ENCODE data around the gene RBM7.
A peak's percentile ranks its signal among the peaks of the same experiment; 100 is the strongest.

RBM7 gene

DNA sequence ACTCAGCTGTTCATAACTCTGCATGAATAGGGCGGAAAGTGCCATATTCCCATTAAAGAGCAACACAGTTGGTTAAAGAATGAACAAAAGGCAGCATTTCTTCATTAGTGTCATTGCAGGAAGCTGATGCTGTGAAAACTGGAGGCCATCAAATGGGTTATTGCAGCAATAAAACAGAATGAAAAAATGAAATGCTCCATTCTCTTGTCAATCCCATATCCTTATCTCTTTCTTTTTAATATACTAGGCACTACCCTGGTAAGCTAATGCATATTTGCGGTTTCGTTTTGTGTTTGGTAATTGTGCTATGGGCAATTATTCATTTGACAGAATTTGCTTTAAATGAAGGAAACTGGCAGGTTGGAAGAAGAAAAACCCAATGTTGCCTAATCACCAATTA is 25.4 kb upstream of the RBM7 start:
- Histone ChIP-seq H3K9me3 (ENCODE audit: control insufficient read depth, low read length) (no peaks in the 10 kb centered on the region), H3K36me3 (ENCODE audit: control insufficient read depth, insufficient read depth, low read length, severe bottlenecking) (no peaks in the 10 kb centered on the region), H3K4me3 (ENCODE audit: low read length) (no peak overlapping the region), H3K27me3 (replicated peaks; ENCODE audit: control insufficient read depth, insufficient read depth, low read length) (no peaks in the 10 kb centered on the region), H3K9ac (ENCODE audit: low read length) (no peak overlapping the region), H3K4me1 (ENCODE audit: control insufficient read depth, insufficient read depth, low read length) (peaks cover 10% of the 10 kb centered on the region)
- DNase-seq (ENCODE audit: low read depth) = no peak

DNA sequence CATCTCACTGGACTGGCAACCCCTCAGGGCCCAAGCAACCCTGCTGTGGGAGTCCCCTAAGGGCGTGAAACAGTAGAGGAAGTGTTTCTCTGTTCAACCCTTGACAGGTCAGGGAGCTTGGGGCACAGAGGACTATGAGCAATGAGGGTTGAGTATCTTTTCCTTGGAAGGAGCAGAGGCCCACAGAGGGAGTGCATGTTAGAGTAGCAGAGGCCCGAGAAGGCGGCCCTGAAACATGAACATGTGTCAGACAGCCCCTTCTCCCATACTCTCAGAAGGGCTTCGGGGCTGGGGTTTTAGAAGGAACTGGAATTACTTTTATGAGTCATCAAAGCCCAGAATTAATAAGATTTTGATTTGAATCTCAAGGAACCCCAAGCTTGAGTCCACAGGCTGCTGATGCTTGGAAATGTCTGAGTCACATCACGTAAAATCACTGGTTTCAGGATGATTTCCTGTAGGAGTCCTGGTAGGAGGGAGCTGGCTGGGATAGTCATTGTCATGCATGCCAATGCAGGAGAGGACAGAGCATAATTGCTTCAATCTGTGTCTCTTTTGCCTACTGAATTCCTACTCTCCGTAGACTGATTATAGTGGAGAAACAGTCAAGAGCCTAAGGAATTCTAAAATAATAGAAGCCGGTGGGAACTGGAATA is 22.7 kb upstream of the RBM7 start:
- peak; percentile 79 for DNase-seq (ENCODE audit: low read depth)
- H3K4me1 ChIP-seq (ENCODE audit: control insufficient read depth, insufficient read depth, low read length) = peaks cover 10% of the 10 kb centered on the region
- H3K9ac ChIP-seq (ENCODE audit: low read length) = no peak overlapping the region
- H3K4me3 ChIP-seq (ENCODE audit: low read length) = peak overlapping the region; percentile 18
- H3K9me3 ChIP-seq (ENCODE audit: control insufficient read depth, low read length) = no peaks in the 10 kb centered on the region
- no peaks in the 10 kb centered on the region for H3K36me3 ChIP-seq (ENCODE audit: control insufficient read depth, insufficient read depth, low read length, severe bottlenecking)
- no peaks in the 10 kb centered on the region for H3K27me3 ChIP-seq (replicated peaks; ENCODE audit: control insufficient read depth, insufficient read depth, low read length)

DNA sequence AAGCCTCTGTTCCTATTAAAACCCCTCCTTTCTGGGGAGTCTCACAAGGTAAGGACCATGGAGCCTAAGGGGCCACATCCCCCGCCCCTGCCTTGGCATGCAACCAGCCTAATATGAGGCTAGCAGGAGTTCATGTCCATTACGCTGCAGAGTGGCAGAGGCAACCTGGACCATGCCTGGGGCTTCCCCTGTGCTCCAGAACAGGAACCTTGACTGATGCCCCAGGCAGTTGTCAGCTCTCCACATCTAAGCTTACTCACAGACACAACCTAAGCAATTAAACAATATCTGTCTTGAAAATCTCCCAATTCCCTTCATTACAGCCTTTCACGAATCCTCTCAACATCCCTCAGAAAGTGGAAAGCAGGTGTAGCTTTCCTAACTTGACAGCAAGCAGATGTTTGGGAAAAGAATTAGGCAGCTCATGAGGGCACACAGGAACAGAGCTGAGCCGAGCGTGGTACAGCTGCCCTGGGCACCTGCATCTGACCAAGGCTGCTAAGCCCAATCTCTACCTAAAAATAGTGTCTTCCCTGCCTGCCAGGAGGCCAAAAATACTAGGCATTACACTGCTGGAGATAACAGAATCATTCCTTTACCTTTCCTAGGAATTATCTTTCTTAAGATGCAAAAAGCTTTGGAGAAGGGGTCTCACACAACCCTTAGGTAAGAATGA is 20.9 kb upstream of the RBM7 start:
- H3K4me1 ChIP-seq (ENCODE audit: control insufficient read depth, insufficient read depth, low read length) = peaks cover 10% of the 10 kb centered on the region
- H3K27me3 ChIP-seq (replicated peaks; ENCODE audit: control insufficient read depth, insufficient read depth, low read length) = no peaks in the 10 kb centered on the region
- no peak for DNase-seq (ENCODE audit: low read depth)
- no peak overlapping the region for H3K9ac ChIP-seq (ENCODE audit: low read length)
- no peak overlapping the region for H3K4me3 ChIP-seq (ENCODE audit: low read length)
- no peaks in the 10 kb centered on the region for H3K9me3 ChIP-seq (ENCODE audit: control insufficient read depth, low read length)
- no peaks in the 10 kb centered on the region for H3K36me3 ChIP-seq (ENCODE audit: control insufficient read depth, insufficient read depth, low read length, severe bottlenecking)

DNA sequence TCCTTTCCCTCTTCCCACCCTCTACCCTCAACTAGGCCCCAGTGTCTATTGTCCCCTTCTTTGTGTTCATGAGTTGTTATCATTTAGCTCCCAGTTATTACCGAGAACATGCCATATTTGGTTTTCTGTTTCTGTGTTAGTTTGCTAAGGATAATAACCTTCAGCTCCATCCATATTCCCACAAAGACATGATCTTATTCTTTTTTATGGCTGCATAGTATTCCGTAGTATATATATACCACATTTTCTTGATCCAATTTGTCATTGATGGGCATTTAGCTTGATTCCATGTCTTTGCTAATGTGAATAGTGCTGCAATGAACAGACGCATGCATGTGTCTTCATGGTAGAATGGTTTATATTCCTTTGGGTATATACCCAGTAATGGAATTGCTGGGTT is 18.0 kb upstream of the RBM7 start:
- no peak for DNase-seq (ENCODE audit: low read depth)
- H3K36me3 ChIP-seq (ENCODE audit: control insufficient read depth, insufficient read depth, low read length, severe bottlenecking) = no peaks in the 10 kb centered on the region
- no peak overlapping the region for H3K4me3 ChIP-seq (ENCODE audit: low read length)
- H3K4me1 ChIP-seq (ENCODE audit: control insufficient read depth, insufficient read depth, low read length) = peaks cover 14% of the 10 kb centered on the region
- H3K27me3 ChIP-seq (replicated peaks; ENCODE audit: control insufficient read depth, insufficient read depth, low read length) = no peaks in the 10 kb centered on the region
- H3K9me3 ChIP-seq (ENCODE audit: control insufficient read depth, low read length) = no peaks in the 10 kb centered on the region
- no peak overlapping the region for H3K9ac ChIP-seq (ENCODE audit: low read length)

GRCh38 chr11:114384487-114384886 is 16.0 kb upstream of the RBM7 start:
- Histone ChIP-seq H3K9me3 (ENCODE audit: control insufficient read depth, low read length) (no peaks in the 10 kb centered on the region), H3K9ac (ENCODE audit: low read length) (no peak overlapping the region), H3K4me3 (ENCODE audit: low read length) (no peak overlapping the region), H3K27me3 (replicated peaks; ENCODE audit: control insufficient read depth, insufficient read depth, low read length) (no peaks in the 10 kb centered on the region), H3K4me1 (ENCODE audit: control insufficient read depth, insufficient read depth, low read length) (peaks cover 4% of the 10 kb centered on the region), H3K36me3 (ENCODE audit: control insufficient read depth, insufficient read depth, low read length, severe bottlenecking) (no peaks in the 10 kb centered on the region)
- DNase-seq (ENCODE audit: low read depth) = no peak

DNA sequence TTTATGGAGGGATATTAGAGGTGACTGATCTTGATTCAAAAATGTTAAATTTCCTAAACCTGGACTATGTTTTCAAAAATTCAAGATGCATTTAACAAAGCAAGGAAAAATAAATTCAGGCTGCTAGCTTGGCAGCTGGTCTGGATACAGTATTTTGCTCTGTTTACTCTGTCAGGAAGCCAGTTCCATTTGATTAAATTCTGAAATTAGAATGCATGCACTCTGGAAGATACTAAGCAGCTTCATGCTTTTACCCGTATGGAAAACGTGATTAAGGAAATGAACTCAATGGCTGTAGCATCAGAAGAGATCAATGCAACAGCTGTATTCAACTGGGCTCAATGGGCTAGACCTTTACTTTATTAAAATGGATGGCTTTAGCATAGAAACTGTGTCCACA is 14.3 kb upstream of the RBM7 start:
- DNase-seq (ENCODE audit: low read depth) = peak; percentile 37

GRCh38 chr11:114386545-114386944 is 13.9 kb upstream of the RBM7 start:
- H3K9ac ChIP-seq (ENCODE audit: low read length) = no peak overlapping the region
- H3K9me3 ChIP-seq (ENCODE audit: control insufficient read depth, low read length) = no peaks in the 10 kb centered on the region
- DNase-seq (ENCODE audit: low read depth) = no peak
- no peak overlapping the region for H3K4me3 ChIP-seq (ENCODE audit: low read length)
- H3K27me3 ChIP-seq (replicated peaks; ENCODE audit: control insufficient read depth, insufficient read depth, low read length) = no peaks in the 10 kb centered on the region
- H3K4me1 ChIP-seq (ENCODE audit: control insufficient read depth, insufficient read depth, low read length) = peaks cover 4% of the 10 kb centered on the region
- H3K36me3 ChIP-seq (ENCODE audit: control insufficient read depth, insufficient read depth, low read length, severe bottlenecking) = no peaks in the 10 kb centered on the region

More for the DNA sequence above, 14.3 kb upstream of the RBM7 start:
- no peaks in the 10 kb centered on the region for H3K9me3 ChIP-seq (ENCODE audit: control insufficient read depth, low read length)
- no peaks in the 10 kb centered on the region for H3K36me3 ChIP-seq (ENCODE audit: control insufficient read depth, insufficient read depth, low read length, severe bottlenecking)
- peaks cover 4% of the 10 kb centered on the region for H3K4me1 ChIP-seq (ENCODE audit: control insufficient read depth, insufficient read depth, low read length)
- H3K4me3 ChIP-seq (ENCODE audit: low read length) = no peak overlapping the region
- no peak overlapping the region for H3K9ac ChIP-seq (ENCODE audit: low read length)
- H3K27me3 ChIP-seq (replicated peaks; ENCODE audit: control insufficient read depth, insufficient read depth, low read length) = no peaks in the 10 kb centered on the region

DNA sequence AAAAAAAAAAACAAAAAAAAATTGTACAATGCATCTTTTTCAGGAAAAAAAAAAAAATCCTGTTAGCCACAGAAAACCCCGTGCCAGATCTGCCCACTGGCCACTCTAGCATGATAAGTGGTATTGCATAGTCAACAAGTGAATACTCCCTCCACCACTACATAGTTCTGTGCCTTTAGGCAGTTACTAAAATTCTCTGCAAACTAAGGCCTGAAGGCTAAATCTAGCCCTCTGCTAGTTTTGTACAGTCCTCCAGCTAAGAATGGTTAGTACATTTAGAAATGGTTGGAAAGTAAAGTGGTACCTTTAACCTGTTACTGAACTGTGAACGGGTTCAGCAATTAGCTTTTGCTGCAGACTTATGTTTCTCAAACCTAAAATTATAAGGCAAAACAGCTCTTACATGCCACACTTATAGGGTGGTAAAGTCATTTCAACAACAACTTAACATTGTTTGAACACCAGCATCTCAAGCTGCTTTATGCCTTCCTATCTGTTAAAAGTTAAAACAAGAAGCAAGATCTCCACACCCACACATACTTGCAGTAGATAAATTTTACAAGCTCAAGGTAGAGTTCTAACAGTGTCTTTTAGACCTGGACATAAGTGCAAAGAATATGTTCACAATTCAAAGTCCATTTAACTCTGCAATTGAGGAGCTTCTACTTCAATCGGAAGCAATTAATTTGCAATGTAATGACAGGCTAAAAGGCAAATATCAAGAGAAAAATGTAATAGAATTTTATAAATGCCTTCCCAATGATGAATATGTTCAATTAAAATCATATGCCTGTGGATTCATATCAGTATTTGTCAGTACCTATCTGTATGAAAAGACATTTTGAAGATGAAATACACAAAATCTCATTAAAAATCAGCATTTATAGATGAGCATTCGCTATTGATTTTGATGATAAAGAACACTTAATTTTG is 7.5 kb upstream of the RBM7 start:
- no peak overlapping the region for H3K4me3 ChIP-seq (ENCODE audit: low read length)
- no peak overlapping the region for H3K9ac ChIP-seq (ENCODE audit: low read length)
- no peaks in the 10 kb centered on the region for H3K27me3 ChIP-seq (replicated peaks; ENCODE audit: control insufficient read depth, insufficient read depth, low read length)
- no peaks in the 10 kb centered on the region for H3K9me3 ChIP-seq (ENCODE audit: control insufficient read depth, low read length)
- no peak for DNase-seq (ENCODE audit: low read depth)
- no peaks in the 10 kb centered on the region for H3K4me1 ChIP-seq (ENCODE audit: control insufficient read depth, insufficient read depth, low read length)
- H3K36me3 ChIP-seq (ENCODE audit: control insufficient read depth, insufficient read depth, low read length, severe bottlenecking) = no peaks in the 10 kb centered on the region

DNA sequence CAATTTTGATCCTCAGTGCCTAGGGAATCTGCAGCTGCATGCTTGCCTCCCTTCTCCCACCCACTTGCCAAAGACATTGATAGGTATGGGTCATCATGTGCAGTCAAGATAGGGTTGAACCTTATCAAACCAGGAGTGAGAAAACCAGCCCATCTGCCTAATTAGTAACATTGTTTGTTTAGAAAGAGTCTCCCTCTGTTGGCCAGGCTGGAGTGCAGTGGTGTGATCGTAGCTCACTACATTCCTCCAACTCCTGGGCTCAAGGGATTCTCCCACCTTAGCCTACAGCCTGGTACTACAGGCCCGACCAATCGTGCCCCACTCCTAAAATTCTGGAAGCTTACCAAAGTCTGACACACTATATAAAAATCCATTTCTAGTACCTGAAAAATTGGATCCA is 4.7 kb upstream of the RBM7 start:
- no peak for DNase-seq (ENCODE audit: low read depth)

GRCh38 chr11:114396916-114397315 is 3.5 kb upstream of the RBM7 start:
- Histone ChIP-seq H3K9me3 (ENCODE audit: control insufficient read depth, low read length) (no peaks in the 10 kb centered on the region), H3K27me3 (replicated peaks; ENCODE audit: control insufficient read depth, insufficient read depth, low read length) (no peaks in the 10 kb centered on the region), H3K36me3 (ENCODE audit: control insufficient read depth, insufficient read depth, low read length, severe bottlenecking) (no peaks in the 10 kb centered on the region), H3K4me1 (ENCODE audit: control insufficient read depth, insufficient read depth, low read length) (peaks cover 15% of the 10 kb centered on the region), H3K4me3 (ENCODE audit: low read length) (no peak overlapping the region), H3K9ac (ENCODE audit: low read length) (no peak overlapping the region)
- DNase-seq (ENCODE audit: low read depth) = no peak

More for the DNA sequence above, 4.7 kb upstream of the RBM7 start:
- no peaks in the 10 kb centered on the region for H3K9me3 ChIP-seq (ENCODE audit: control insufficient read depth, low read length)
- no peak overlapping the region for H3K4me3 ChIP-seq (ENCODE audit: low read length)
- no peaks in the 10 kb centered on the region for H3K36me3 ChIP-seq (ENCODE audit: control insufficient read depth, insufficient read depth, low read length, severe bottlenecking)
- H3K9ac ChIP-seq (ENCODE audit: low read length) = no peak overlapping the region
- H3K4me1 ChIP-seq (ENCODE audit: control insufficient read depth, insufficient read depth, low read length) = peaks cover 15% of the 10 kb centered on the region
- H3K27me3 ChIP-seq (replicated peaks; ENCODE audit: control insufficient read depth, insufficient read depth, low read length) = no peaks in the 10 kb centered on the region

- Histone ChIP-seq H3K4me1 (ENCODE audit: control insufficient read depth, insufficient read depth, low read length) (peaks cover 16% of the 10 kb centered on the region), H3K27me3 (replicated peaks; ENCODE audit: control insufficient read depth, insufficient read depth, low read length) (no peaks in the 10 kb centered on the region), H3K4me3 (ENCODE audit: low read length) (no peak overlapping the region), H3K9me3 (ENCODE audit: control insufficient read depth, low read length) (no peaks in the 10 kb centered on the region), H3K36me3 (ENCODE audit: control insufficient read depth, insufficient read depth, low read length, severe bottlenecking) (no peaks in the 10 kb centered on the region), H3K9ac (ENCODE audit: low read length) (no peak overlapping the region)
- DNase-seq (ENCODE audit: low read depth) = no peak
Observed at GRCh38 chr11:114397349-114397982, 3.0 kb upstream of the RBM7 start.
